Measurements from ENCODE around the gene CPNE2. TPM values are rescaled to one million over a fixed set of nuclear protein-coding genes. Genes with fewer than 3 reads are reported as not detected.

CPNE2 gene
- total and polyA plus RNA-seq, 4 donors = 38.1 to 76.3 (median 52.2) TPM

GRCh38 chr16:57167538-57167937 is 75.2 kb downstream of the CPNE2 start:
- DNase-seq (no peak), ATAC-seq (ENCODE audit: insufficient read depth, low FRiP score) (no peak)
- peaks cover 2 to 14% (median 5%) of the 10 kb centered on the region in 5 donors for H3K4me1 ChIP-seq (ENCODE audit: control insufficient read depth in 5 of 5, insufficient read depth in 5 of 5, low read length in 5 of 5)

DNA sequence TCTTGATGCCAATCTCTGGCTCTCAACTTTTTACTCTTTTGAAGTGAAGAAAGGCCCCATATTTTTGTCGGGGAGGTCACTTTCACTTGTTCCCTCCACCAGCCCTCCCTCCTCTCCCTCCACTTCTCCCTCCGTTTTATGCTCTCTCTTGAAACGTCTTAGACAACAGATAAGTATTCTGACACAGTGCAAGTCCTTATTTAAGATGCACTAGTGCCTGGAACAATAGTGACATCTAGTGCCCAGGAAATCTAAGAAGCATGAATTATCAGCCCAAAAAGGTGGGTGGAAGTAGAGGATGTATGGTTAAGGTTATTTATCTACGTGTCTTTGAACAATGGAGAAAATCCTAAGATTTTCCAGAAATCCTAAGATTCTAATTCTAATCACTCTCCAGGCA is 75.6 kb downstream of the CPNE2 start:
- no peaks in the 10 kb centered on the region for H3K27me3 ChIP-seq (ENCODE audit: control insufficient read depth in 3 of 3, insufficient read depth in 3 of 3, low read length in 2 of 3)
- 6 to 7% methylated on average over 4 of the region's 4 CpGs for WGBS, 2 donors
- H3K4me1 ChIP-seq (ENCODE audit: control insufficient read depth in 5 of 5, insufficient read depth in 5 of 5, low read length in 5 of 5) = peaks cover 2 to 14% (median 5%) of the 10 kb centered on the region in 5 donors
- H3K36me3 ChIP-seq (ENCODE audit: control insufficient read depth in 4 of 4, insufficient read depth in 4 of 4, low read length in 4 of 4) = peaks cover 21 to 39% (median 28%) of the 10 kb centered on the region in 4 donors
- ATAC-seq (ENCODE audit: insufficient read depth, low FRiP score) (peak; percentile 55), DNase-seq (peak in 2 of 3 donors; percentile 74 to 86)
- H3K9me3 ChIP-seq (ENCODE audit: control insufficient read depth in 4 of 4, insufficient read depth in 3 of 4, low read length in 3 of 4) = no peaks in the 10 kb centered on the region
- H3K9ac ChIP-seq (ENCODE audit: insufficient read depth in 1 of 2, low read length in 2 of 2) = no peak overlapping the region
- peak overlapping the region in 1 of 2 donors; percentile 59 for H3K27ac ChIP-seq (ENCODE audit: low read depth in 1 of 2, low read length in 1 of 2)
- H3K4me3 ChIP-seq = no peak overlapping the region
- peak; percentile 85 for TF ChIP-seq CTCF (IDR thresholded peaks at IDR 0.05; ENCODE audit: control extremely low read depth, extremely low read depth)

More at GRCh38 chr16:57167538-57167937, 75.2 kb downstream of the CPNE2 start:
- Histone ChIP-seq H3K9ac (ENCODE audit: insufficient read depth in 1 of 2, low read length in 2 of 2) (no peak overlapping the region), H3K36me3 (ENCODE audit: control insufficient read depth in 4 of 4, insufficient read depth in 4 of 4, low read length in 4 of 4) (peaks cover 19 to 36% (median 24%) of the 10 kb centered on the region in 4 donors), H3K27ac (ENCODE audit: low read depth in 1 of 2, low read length in 1 of 2) (no peak overlapping the region), H3K4me3 (no peak overlapping the region), H3K9me3 (ENCODE audit: control insufficient read depth in 4 of 4, insufficient read depth in 3 of 4, low read length in 3 of 4) (no peaks in the 10 kb centered on the region), H3K27me3 (ENCODE audit: control insufficient read depth in 3 of 3, insufficient read depth in 3 of 3, low read length in 2 of 3) (no peaks in the 10 kb centered on the region)
- 43 to 66% methylated on average over 3 of the region's 3 CpGs for WGBS, 2 donors
- no peak for TF ChIP-seq CTCF (IDR thresholded peaks at IDR 0.05; ENCODE audit: control extremely low read depth, extremely low read depth)

DNA sequence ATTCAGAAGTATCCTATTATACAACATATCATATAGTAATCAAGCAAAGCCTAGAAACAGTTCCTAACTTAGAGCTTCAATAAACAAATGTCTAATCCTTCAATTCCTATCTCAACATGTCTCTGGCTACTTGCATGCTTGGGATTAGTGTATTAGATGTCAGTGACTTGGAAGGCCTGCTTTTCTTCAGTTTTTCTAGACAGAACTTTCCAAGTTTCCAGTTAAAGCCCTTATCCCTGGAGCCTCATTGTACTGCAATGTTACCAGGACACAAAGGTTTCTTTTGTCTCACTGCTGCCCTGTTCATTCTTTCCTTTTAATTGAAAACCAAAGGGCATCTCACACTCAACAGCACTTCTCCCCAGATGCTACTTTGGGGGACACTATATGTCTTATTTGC is 76.9 kb downstream of the CPNE2 start:
- H3K36me3 ChIP-seq (ENCODE audit: control insufficient read depth in 4 of 4, insufficient read depth in 4 of 4, low read length in 4 of 4) = peaks cover 19 to 38% (median 24%) of the 10 kb centered on the region in 4 donors

More for the DNA sequence above, 76.9 kb downstream of the CPNE2 start:
- no peak for TF ChIP-seq CTCF (IDR thresholded peaks at IDR 0.05; ENCODE audit: control extremely low read depth, extremely low read depth)
- DNase-seq (no peak), ATAC-seq (ENCODE audit: insufficient read depth, low FRiP score) (no peak)
- peaks cover 2 to 14% (median 5%) of the 10 kb centered on the region in 5 donors for H3K4me1 ChIP-seq (ENCODE audit: control insufficient read depth in 5 of 5, insufficient read depth in 5 of 5, low read length in 5 of 5)
- no peak overlapping the region for H3K4me3 ChIP-seq
- H3K27me3 ChIP-seq (ENCODE audit: control insufficient read depth in 3 of 3, insufficient read depth in 3 of 3, low read length in 2 of 3) = no peaks in the 10 kb centered on the region
- no peak overlapping the region for H3K9ac ChIP-seq (ENCODE audit: insufficient read depth in 1 of 2, low read length in 2 of 2)
- no peaks in the 10 kb centered on the region for H3K9me3 ChIP-seq (ENCODE audit: control insufficient read depth in 4 of 4, insufficient read depth in 3 of 4, low read length in 3 of 4)
- no peak overlapping the region for H3K27ac ChIP-seq (ENCODE audit: low read depth in 1 of 2, low read length in 1 of 2)
